GM12891 (cell line): Measurements from ENCODE around the gene PNRC1.

Experiments used
- PAX5 ChIP-seq: IDR thresholded peaks from 2 replicates; pipeline ENCODE4 v1.6.1; 2011; ENCODE audit warnings: low read length, moderate library complexity, mild to moderate bottlenecking; ENCODE audit not compliant: insufficient read depth, severe bottlenecking
- POLR2A ChIP-seq: IDR thresholded peaks from 2 replicates; pipeline ENCODE4 v1.6.1; 2011; ENCODE audit warnings: low read depth, low read length, control low read depth
- POLR2AphosphoS5 ChIP-seq: IDR thresholded peaks from 2 replicates; pipeline ENCODE4 v1.6.1; 2011; ENCODE audit warnings: low read depth, low read length, control low read depth
- POU2F2 ChIP-seq: IDR thresholded peaks from 2 replicates; pipeline ENCODE4 v1.6.1; 2011; ENCODE audit warnings: low read depth, mild to moderate bottlenecking, control low read depth, low read length, moderate library complexity
- SPI1 ChIP-seq: IDR thresholded peaks from 2 replicates; pipeline ENCODE4 v1.6.1; 2011; ENCODE audit warnings: low read depth, low read length, control low read depth
- TAF1 ChIP-seq: IDR thresholded peaks from 2 replicates; pipeline ENCODE4 v1.6.1; 2011; ENCODE audit warnings: low read depth, low read length, control low read depth

GRCh38 chr6:89121934-89122333 lies 41.4 kb downstream of the PNRC1 start:
- TF ChIP-seq TAF1 (no peak), POLR2A (no peak), POLR2AphosphoS5 (no peak), POU2F2 (no peak), SPI1 (no peak), PAX5 (no peak)
